ENCODE results near the gene CDK4.

- TF ChIP-seq POLR2A (IDR thresholded peaks at IDR 0.05) (no peak), EP300 (IDR thresholded peaks at IDR 0.05) (no peak), CTCF (IDR thresholded peaks at IDR 0.05) (no peak)
These were observed 12.5 kb upstream of the CDK4 start for GRCh38 chr12:57764662-57765002.

Data from tibial nerve (tissue), 4 donors.